ENCODE measurements around the gene CHRD. TPM values are rescaled to one million over a fixed set of nuclear protein-coding genes. Genes with fewer than 3 reads are reported as not detected.

Gene CHRD
- polyA plus RNA-seq, 1 donor: 18.7 TPM

DNA sequence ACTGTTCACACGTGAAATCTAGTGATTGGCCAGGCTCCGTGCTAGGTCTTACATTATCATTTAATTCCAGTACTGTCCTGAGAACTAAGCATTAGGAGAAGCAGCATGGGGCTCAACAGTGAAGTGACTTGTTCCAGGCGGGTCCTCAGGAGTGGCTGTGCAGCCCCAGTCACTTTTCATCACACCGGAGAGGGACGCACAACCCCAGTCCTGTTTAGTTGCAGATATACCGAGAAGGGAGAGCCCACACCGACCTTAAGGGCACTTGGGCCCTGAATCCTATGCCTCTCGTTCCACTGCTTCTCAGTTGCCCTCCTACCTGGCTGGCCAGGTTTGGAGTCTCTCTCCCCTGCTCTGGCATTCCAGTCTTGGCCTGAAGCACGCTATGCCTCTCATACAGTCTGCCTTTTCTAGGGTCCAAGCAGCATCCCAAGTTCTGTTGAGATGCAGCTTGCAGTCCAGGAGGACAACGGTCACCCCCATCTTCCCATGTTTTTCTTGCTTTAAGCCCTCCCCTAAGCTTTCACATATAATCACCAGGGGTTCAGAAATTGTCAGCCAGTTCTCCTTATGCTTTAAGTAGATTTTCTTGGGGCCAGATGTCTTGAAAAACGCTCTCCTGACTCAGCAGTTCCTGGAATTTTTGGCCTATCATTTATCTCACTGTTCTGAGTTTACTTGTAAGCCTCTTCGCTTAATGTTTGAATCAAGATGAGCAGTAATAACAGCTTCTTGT, 32.4 kb upstream of the CHRD start:
- no peak for DNase-seq

DNA sequence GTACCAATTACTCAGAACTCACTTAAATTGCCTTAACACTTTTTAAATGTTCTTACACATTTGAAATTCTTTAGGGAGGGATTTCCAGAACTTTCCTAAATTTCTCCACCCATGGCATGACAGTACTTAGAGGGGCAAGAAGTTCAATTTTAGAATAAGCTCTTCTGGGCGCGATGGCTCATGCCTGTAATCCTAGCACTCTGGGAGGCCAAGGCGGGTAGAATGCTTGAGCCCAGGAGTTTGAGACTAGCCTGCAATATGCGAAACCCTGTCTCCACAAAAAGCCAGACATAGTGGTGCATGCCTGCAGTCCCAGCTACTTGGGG, 31.8 kb upstream of the CHRD start:
- DNase-seq: no peak

DNA sequence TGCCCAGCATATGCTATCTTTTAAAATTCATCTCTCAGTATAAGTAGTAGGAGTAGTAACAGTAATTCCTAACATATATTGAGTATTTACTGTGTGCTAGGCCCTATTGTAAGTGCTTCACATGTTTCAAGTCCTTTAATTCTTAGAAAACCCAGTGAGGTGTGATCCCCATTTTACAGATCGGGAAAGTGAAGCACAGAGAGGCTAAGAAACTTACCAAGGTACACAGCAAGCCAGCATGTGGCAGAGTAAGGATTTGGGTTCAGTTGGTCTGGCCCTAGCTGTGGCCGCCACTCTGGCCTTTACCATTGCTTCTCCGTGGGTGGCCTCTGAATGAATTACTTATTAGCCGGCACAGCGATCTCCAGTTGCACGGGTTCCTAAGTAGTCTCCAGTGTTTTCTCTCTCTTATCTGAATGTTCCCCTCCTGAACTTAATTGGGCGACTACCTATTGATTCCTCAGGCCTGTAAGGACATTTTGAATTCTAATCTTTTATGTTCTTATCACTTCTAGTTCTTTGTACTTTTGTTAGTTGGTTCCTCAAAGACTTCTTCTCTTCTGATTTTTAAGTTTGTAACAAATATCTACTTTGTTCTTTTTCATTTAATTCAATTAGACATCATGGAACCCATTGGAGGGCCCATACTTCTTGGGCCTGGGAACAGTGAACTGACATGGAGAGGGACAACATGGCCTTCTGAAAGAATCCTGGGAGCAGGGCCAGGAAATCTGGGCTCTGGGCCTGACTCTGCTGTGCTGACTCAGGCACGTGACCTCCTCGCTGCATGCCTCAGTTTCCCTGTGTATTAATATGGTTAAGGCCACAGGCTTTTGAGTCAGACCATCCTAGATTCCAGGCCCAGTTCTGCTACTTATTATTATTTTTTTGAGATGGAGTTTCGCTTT, 30.0 kb upstream of the CHRD start:
- DNase-seq: no peak

DNA sequence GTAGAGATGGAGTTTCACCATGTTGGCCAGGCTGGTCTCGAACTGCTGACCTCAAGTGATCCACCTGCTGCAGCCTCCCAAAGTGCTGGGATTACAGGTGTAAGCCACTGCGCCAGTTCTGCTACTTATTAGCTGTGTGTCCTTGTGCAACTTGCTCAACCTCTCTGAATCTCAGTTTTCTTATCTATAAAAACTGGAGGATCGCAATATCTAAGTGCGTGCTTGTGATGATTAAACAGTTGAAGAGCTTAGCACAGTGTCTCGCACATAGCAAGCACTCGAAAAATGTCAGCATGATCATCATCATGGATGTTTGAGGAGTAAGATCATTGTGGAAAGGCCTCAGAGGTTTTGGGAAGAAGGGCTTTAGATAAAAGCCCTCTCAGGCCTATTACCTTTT, 29.2 kb upstream of the CHRD start:
- DNase-seq: no peak

DNA sequence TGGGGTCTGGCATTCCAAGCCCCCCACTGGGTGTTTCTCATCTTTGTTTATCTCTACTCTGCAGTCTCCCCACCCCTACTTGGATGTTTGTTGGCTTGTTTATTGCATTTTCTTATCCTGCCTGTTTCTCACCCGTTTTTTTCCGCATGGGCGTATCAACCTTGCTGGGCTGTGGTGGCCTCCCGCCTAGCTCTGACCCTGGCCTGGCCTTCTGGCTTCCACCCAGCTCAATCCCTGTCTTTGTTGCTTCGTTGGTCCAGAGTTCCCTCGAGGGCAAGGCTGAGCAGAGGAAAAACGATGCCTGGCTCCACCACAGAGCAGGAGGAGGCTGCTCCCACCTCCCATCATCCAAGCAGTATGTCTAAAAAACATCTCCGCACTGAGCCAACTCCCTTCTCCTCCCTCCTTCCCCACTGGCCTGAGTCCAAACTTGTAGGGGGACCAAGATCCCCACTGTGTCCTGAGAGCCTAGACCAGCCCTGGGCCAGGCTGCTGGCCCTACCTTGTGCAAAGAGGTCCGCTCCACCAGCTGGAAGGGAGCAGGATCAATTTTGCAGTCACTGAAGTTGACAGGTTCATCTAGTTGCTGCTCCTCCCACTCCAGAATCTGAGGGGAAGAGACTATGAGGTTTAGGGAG, 28.2 kb upstream of the CHRD start:
- DNase-seq: no peak

DNA sequence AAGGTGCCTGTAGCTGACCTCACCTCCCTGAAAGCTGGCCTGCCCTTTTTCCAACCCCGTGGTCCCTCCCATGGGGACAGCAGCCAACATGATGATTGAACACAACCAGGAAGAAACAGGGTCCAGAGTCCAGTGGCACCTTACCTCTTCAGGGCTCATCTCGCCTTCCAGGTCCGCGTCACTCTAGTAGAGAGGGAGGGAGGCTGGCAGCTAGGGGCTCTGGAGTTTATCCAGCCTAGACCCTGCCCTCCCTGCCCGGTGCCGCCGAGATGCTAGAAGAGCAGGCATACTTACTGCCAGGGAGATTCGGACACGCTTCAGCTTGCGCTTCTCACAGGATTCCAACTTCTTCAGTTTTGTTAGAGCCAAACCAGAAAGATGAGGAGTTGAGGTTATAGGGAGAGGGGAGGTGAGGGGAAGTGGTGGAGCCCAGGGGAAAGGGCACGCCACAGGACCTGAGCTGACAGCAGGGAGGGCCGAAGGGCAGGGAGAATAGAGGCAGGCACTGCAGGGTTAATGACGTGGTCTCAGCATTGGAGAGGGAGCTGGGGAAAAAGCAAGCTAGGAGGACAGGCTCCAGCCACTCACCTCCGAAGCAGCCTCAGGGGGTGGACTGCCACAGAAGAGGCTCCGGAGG, 27.6 kb upstream of the CHRD start:
- DNase-seq: no peak

DNA sequence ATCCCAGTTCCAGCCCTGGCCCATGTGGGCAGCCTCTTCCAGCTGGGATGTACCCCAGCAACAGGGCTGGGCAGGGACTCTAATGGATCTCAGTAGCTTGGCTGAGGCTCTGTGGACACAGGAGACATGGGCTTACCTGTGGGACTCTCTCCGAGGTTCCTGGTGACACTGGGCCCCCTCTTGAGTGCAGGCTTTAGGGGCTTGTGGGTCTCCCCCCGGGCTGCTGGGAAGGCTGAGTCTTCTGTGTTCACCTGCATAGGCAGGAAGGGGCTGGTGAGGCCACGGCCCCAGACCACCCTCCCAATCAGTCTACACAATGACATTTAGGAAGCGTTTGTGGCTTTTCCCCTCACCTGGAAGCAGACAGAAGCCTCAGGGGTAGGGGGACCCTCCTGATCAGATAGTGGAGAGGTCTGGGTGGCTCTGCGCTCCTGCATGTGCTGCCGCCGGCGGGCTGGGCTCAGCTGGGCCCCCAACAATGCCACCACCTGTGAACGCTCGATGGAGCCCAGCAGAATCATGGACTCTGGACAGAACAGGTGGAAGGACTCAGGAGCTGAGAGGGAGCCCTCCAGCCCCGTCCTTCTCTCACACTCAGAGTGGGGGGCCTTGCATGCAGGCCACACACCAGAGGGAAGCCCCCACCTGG, 26.8 kb upstream of the CHRD start:
- DNase-seq: no peak

DNA sequence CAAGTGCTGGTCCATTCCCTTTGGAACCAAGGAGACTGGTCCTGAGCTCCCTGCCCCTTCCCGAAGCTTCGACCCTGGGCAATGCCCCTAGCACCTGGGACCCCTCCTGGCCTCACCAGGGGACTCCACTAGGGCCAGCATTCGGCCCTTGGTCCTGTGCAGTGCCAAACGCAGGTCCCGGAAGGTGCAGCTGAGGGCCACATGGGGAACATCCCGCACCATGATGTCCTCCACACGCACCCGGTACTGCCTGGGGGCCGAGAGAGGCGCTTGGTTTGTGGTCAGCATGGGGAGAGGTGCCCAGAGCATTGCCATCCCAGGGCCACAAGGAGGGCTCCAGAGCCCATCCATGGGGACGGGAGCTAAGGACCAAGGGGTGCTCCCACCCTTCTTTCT, 26.3 kb upstream of the CHRD start:
- DNase-seq: no peak

DNA sequence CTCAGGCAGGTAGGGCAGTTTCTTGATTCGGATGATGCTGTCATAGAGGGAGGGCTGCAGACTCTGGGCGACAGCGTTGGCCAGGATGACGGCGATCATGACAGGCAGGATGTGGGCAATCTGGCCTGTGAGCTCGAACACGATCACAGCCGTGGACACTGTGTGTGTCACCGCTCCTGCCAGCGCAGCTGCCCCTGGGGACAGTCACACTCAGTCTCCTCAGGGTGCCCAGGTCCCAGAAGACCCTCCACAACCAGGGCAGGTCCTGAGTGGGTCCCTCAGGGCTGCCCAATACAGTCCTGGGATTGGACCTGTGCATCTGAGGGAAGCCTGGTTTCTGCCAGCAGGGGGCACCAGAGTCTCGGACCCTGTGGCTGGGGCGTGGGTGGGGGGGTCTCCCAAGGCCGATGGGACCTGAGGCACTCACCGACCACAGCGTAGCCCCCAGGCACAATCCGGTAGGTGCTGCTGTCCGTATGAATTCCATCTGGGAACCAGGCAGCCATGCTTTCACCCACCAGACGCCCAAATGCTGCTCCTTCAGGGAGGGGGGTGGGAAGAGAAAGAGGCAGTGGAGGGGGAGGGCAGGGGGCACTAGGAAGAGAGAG, 25.6 kb upstream of the CHRD start:
- no peak for DNase-seq

DNA sequence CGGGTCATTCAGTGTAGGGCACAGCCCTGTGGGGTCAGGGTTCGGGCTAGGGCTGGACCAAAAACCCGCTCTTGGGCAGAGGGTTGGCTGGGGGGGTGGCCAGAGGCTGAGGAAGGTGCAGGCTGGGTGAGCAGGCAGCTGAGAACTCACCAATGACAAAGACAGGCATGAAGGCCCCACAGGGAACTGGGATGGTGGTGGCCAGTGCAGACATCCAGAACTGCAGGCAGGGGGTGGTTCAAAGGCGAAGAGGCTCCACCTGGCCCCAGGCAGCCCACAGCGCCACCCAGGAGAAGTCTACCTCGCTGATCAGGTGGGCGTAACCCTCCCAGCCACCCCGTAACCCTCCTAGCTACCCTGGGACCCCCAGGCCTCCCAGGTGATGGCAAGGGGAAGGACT, 25.1 kb upstream of the CHRD start:
- DNase-seq: no peak

DNA sequence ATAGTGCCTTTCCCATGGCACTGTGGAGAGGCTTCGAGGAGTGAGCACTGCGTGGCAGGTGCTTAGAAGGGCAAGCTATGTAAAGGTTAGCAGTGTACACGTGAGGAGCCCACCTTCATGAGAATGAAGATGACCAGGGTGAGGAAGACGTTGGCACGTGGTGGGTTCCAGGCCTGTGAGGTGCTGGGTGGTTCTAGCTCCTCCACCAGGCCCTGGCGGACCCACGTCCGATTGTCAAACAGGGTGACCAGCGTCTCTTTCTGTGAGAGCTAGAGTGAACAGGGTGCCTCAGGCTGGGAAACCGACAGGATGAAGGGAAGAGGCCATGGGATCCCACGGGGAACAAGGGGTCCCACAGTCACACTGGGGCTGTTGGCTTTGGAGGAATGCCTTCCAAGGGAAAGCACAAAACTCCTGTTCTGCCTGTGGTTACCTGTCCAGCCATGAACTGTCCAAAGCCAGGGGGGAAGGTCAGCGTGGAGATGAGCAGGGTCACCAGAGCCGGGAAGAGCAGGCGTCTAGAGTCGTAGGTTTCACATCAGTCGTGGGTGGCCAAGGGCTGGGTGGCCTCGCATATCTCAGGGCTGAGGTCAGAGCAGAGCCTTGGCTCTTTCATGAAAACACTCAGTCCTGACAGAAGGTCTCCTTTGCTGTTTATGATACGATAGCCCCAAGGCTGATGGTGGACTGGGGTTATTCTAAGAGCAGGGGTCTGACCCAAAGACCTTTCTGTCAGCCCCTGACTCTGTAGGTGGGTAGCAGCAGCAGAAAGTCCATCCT, 24.4 kb upstream of the CHRD start:
- no peak for DNase-seq

DNA sequence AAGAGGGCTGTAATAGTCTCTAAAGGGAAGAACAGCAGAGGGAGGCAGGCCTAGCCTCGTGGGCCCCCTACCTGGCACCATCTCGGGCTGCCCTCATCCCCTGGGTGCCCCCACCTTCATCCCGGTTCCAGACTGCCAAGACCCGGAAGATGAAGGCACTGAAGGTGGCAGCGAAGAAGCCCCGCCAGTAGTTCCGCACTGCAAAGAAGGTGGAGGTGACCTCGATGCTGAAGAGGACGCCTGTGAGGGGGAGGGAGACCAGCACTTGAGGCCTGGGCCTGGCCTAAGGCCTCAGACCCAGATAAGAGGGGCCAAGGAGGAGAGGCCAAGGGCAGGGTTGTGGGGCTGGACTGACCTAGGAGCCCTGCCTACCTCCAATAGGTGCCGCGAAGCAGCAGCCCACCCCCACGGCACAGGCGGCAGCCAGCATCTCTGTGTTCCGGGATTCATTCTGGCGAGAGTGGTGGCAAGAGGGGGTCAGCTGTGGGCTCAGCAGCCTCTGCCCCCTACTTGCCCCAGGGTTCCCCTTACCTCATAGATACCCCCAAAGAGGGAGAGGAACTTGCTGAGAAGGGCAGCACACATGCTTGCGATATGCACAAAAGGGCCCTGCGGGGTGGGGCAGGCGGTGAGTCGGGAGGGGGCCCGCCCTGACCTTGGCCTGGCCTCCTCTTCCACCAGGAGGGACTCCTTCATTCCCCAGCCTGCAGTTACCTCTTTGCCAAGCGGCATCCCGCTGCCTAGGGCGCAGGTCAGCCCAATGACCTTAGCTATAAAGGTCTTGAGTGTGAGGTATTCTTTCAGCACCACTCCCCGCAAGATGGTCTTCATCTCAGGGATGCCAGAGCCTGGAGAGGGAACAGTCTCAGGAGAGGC, 22.4 kb upstream of the CHRD start:
- no peak for DNase-seq

DNA sequence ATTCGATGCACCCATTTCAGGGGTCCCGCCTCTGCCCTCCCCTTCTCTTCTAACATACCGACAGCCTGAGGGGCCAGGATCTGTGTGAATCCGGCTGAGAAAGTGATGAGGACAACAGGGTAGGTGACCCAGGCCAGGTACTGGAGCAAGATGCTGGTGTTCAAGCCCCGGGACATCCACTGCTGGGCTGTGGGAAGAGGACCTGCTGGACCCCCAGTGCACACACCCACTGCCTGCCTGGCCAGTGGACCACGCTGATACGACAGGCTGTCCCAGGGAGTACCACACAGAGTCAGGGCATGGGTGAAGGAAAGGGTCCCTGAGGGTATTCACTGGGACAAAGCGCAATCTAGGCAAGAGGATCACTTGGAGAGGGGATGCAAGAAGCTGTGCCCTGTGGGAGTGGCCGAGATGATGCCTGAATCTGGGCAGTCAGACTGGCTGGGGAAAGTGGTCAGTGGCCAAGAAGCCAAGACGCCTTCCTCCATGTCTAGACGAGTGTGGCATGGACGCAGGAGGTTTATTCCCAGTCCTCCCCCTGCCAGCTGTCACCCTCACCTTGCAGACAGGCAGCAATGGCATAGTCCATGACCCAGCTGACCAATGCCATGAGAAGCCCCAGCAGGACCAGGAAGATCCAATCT, 21.6 kb upstream of the CHRD start:
- DNase-seq: no peak

DNA sequence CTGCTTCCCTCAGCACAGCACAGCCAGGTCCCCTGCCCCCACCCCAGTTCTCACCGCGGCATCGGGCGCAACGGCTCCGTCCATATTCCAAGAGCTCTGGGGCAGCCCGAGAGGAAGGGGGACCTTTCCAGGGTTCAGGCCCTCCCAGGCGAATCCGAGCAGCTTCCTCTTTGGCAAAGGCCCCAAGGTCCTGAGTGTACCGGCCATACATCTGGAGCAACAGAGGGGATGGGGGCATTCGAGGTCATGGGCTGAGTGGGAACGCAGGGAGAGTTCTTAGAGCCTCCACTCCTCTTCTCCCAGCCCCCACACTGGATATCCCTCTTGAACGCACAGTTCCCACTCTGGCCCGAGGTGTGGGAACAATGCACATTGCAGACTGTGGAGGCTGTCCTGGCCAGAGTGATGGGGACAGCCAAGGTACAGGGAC, 20.9 kb upstream of the CHRD start:
- no peak for DNase-seq

DNA sequence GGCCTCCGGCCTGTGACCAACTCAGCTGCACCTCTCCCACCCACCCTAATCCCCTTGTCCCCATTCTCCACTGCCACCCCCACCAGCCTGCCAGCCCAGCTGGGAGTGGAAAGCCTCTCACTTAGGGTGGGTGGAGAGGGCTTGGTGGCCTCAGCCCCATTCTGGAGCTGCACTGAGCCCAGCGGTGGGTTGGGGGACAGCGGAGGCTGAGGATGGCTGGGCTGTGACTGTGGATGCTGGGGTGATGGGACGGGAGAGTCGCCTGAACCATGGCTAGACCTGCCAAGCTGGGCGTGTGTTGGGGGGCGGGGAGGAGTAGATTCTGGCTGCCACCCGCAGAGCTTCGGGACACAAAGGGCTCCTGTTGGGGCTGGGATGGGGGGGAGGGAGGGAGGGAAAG, 20.2 kb upstream of the CHRD start:
- no peak for DNase-seq

DNA sequence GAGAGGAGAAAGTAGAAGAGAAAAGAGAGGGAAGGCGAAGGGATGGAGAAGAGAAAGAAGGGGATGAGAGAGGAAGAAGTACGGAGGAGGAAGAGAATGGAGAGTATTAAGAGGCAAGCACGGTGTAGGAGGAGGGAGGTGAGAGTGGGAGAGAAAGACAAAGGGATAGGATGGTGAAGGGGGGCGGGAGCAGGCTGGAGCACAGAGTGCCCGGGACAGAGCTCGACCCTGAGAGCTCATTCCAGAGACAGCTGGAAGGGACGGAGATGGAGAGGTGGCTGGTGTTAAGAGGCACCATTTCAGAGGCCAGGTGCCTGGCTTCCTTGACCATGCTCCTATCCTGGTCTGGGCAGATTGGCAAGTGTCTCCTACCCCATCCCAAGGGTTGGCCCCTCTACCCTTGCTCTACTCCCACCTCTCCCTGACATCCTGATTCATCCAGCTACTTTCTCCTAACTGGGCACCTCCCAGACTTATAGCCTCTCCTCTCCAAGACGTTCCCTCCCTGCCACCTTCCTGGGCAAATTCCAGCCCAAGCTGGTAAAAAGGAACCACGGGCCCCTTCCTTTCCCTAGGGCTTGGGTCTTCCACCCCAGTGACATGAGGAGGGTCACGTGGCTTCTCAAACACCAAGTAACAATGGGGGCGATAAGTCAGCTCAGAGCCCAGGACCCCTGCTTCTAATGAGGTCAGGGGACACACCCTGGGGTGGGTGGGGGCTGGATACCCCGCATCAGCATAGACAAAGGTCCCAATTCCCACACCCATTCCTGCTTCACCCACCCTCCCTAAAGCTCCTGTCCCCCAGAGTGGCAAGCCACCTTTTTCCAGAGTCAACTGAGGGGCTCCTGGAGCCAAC, 19.6 kb upstream of the CHRD start:
- DNase-seq: no peak

DNA sequence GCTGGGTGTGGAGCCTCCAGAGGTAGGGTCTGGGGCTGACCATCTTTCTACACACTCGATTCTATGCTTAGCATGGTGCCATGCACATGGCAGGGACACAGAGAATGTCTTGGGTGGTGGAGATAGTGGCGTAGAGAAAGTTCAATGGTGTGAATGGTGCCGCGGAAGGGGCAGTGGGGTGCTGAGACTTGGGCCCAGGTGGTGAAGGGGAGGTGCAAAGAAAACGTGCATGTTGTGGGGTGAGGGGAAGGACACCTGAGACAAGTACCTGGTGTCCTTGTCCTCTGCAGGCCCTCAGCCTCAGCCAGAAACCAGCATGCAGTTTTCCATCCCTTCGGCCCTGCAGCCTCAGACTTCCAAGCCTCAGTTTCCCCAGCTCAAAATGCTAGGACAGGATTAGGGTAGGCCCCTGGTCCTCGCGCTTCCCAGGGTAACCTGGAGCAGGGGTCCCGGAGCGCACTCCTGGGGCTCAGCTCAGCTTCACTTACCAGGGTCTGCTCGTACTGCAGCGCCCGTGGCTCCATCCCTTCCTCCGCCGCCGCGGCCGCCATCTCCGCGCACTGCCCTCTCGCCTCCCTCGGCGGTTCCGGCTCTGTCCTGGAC, 18.8 kb upstream of the CHRD start:
- DNase-seq: no peak

DNA sequence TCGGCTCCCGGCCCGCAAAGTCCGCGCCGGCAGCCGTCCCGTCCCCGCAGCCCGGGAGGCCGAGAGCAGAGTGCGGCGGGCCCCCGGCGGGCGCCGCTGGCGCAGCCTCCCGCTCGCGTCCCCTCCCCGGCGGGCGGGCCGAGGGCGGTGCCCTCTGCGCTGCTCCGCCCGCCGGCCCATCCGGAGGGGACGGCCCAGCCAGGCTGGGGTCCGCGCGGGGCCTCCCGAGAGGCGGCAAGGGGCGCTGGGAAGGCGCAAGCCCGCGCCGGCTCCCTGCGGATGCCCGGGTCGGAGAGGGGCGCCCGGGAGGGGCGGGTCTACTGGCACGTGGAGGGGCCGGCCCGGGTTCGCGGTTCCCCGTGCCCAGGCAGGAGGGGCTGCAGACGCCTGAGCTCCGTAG, 18.3 kb upstream of the CHRD start, which contains the start of the genes CLCN2 and POLR2H:
Gene CLCN2 (minus strand): TSS at position 74 of the 400 bp plus-strand sequence. CDS start 126 bp downstream, outside the sequence.
Gene POLR2H (plus strand): TSS at position 179 of the 400 bp plus-strand sequence. CDS start 1,783 bp downstream, outside the sequence.
- no peak for DNase-seq
